Breast epithelium (tissue), 3 donors: Measurements from ENCODE around the gene PIR.

Source experiments
- POLR2A ChIP-seq: fragments of 450-650 bp; IDR thresholded peaks from one replicate; pipeline ENCODE4 v1.6.1; 2016; ENCODE audit warnings: antibody characterized with exemption, mild to moderate bottlenecking, moderate library complexity
- POLR2AphosphoS5 ChIP-seq, 3 donors: sonication (generic); formaldehyde crosslinking; IDR thresholded peaks; one replicate each; pipeline ENCODE4 v1.6.1; 2017; ENCODE audit warnings: antibody characterized with exemption in 3 of 3
- TF ChIP-seq, protein P1 (sequence below), 3 donors: fragments of 450-650 bp; IDR thresholded peaks; one replicate each; pipeline ENCODE4 v1.5.1; 2016 to 2017; ENCODE audit warnings: antibody characterized with exemption in 3 of 3, mild to moderate bottlenecking in 3 of 3, moderate library complexity in 3 of 3

DNA sequence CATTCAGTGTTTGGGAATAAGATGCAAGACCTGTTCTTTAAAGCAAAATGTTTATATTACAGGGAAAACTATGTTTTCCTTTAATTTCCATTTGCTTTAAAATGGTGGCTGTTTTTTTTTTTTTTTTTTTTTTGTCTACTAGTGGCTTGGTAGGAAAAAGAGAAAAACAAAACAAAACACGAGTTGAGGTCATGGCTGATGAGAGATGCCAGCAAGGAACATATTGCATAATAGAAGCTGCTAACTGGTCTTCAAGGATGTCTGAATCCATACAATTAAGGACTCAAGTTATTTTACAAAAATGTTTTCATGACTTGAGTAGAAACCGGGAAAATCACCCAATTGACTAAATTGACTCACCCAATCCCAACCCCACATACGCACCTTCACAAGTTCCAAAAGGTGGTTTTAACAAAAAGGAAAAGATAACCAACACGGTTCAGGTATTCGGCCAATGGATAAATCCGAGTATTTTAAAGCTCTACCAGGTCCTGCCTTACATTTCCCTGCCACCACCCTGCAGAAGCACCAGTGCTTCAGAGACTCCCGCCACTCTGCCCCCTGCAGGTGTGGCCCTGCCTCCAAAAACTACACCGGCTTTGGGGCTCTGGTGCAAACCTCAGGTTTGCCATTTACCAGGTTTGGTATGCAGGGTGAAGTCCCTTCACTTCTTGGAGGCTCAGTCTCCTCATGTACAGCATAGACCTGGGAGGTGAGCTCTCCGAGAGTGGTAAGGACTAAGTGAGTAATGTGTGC, 27.1 kb downstream of the PIR start:
- TF ChIP-seq, protein P1, sequence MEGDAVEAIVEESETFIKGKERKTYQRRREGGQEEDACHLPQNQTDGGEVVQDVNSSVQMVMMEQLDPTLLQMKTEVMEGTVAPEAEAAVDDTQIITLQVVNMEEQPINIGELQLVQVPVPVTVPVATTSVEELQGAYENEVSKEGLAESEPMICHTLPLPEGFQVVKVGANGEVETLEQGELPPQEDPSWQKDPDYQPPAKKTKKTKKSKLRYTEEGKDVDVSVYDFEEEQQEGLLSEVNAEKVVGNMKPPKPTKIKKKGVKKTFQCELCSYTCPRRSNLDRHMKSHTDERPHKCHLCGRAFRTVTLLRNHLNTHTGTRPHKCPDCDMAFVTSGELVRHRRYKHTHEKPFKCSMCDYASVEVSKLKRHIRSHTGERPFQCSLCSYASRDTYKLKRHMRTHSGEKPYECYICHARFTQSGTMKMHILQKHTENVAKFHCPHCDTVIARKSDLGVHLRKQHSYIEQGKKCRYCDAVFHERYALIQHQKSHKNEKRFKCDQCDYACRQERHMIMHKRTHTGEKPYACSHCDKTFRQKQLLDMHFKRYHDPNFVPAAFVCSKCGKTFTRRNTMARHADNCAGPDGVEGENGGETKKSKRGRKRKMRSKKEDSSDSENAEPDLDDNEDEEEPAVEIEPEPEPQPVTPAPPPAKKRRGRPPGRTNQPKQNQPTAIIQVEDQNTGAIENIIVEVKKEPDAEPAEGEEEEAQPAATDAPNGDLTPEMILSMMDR (IDR thresholded peaks at IDR 0.05): no peak
- TF ChIP-seq POLR2AphosphoS5 (IDR thresholded peaks at IDR 0.05) (no peak), POLR2A (no peak)
